Fibroblast of skin of right quadriceps (primary cell): ENCODE results near the gene HAAO.
A peak's percentile ranks its signal among the peaks of the same experiment; 100 is the strongest.
"Not testable (repeated sequence)": the region's sequence is repeated elsewhere in the genome, so short reads cannot be mapped to it uniquely, and the experiment has no call there.

Source experiments
- DNase-seq: peaks from one replicate; pipeline ENCODE4 v3.0.0-alpha.2; 2013

Gene HAAO

GRCh38 chr2:42742740-42743658 is 49.4 kb downstream of the HAAO start:
- DNase-seq: no peak

DNA sequence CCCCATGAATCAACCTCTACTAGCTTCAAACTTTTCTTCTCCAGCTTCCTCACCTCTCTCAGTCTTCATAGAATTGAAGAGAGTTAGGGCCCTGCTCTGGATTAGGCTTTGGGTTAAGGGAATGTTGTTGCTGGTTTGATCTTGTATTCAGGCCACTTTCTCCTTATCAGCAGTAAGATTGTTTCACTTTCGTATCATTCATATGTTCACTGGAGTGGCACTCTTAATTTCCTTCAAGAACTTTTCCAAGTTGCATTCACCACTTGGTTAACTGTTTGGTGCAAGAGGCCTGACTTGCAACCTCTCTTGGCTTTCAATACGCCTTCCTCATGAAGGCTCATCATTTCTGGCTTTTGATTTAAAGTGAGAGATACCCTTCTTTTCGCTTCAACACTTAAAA is 51.2 kb downstream of the HAAO start:
- no peak for DNase-seq

GRCh38 chr2:42736598-42737322 is 55.6 kb downstream of the HAAO start:
- DNase-seq: no peak

DNA sequence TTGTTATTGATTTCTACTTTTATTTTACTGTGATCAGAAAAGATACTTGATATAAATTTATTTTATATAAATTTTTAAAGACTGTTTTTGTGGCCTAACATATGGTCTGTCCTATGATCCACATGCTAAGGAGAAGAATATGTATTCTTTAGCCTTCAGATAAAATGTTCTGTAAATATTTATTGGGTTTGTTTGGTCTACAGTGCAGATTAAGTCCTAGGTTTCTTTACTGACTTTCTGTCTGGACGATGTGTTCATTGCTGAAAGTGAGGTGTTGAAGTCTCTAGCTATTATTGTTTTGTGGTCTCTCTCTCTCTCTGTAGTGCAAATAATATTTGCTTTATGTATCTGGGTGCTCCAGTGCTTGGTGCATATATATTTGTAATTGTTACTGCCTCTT is 58.5 kb downstream of the HAAO start:
- no peak for DNase-seq

DNA sequence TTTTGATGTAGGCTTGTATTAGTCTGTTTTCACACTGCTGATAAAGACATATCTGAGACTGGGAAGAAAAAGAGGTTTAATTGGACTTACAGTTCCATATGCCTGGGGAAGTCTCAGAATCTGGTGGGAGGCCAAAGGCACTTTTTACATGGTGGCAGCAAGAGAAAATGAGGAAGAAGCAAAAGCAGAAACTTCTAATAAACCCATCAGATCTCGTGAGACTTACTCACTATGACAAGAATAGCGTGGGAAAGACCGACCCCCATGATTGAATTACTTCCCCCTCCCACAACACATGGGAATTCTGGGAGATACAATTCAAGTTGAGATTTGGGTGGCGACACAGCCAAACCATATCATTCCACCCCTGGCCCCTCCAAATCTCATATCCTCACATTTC is 61.1 kb downstream of the HAAO start:
- DNase-seq: not testable (repeated sequence)

DNA sequence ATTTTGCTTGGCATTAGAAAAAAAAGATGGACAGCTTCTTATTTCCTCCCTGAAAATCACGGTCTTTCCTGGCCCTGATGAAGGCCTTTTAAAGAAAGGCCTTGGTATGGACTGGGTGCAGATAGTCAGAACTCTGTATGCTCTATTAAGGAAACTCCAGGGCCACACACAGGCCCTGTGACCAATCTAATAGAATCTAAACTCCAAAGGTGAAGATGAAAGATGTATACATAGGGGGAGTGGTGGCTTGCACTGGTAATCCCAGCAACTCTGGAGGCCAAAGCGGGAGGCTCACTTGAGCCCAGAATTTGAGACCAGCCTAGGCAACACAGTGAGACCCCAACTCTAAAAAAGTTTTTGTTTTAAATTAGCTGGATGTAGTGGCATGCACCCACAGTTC is 65.7 kb downstream of the HAAO start:
- DNase-seq: no peak

DNA sequence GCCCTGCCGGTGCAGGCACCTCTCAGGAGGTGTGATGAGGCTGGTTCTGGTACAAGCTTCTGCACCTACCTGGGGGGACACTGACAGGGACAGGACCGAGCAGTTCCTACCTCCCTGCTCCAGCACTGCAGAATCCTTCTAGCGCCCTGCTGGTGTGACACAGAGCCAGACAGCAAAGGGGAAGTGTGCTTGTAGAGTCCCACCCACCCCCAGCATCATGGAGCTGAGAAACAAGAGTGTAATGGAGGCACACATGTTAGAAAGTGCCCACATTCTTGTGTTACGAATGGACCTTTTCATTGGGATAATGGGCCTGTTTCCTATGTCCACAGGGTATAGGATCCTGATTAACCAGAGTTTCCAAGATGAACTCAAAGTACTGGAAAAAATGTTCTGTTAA is 66.7 kb downstream of the HAAO start:
- peak; percentile 8 for DNase-seq

GRCh38 chr2:42724886-42725285 is 67.5 kb downstream of the HAAO start:
- DNase-seq: no peak

DNA sequence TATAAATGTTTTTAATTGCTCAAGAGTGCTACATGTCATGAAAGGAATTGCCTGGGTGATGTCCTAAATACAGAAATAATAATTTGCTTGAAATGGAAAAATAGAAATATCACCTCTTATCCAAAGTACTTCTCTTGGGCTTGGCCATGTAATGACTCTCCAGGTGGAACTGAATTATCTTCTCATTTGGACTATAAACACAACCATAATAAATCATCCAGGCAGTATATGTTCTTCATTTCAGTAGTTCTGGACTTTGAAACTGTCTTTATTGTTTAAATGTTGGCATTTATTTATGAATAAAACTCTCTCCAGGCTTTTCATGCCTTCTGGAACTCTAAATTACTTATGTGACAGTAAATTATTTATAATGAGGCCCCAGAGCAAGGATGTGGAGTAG is 68.9 kb downstream of the HAAO start:
- DNase-seq: no peak

GRCh38 chr2:42722320-42723190 is 69.8 kb downstream of the HAAO start:
- peak; percentile 76 for DNase-seq

GRCh38 chr2:42721898-42722297 is 70.5 kb downstream of the HAAO start:
- no peak for DNase-seq
